Islet precursor cell (in vitro differentiated cells): ENCODE measurements around the gene SARDH.
"Not testable (repeated sequence)": the region's sequence is repeated elsewhere in the genome, so short reads cannot be mapped to it uniquely, and the experiment has no call there.

Experiments
- DNase-seq: peaks from one replicate; pipeline ENCODE4 v3.0.0-alpha.2; 2018

Gene SARDH

GRCh38 chr9:133640580-133641395 is 97.4 kb downstream of the SARDH start:
- no peak for DNase-seq

GRCh38 chr9:133640160-133640559 is 98.0 kb downstream of the SARDH start:
- no peak for DNase-seq

DNA sequence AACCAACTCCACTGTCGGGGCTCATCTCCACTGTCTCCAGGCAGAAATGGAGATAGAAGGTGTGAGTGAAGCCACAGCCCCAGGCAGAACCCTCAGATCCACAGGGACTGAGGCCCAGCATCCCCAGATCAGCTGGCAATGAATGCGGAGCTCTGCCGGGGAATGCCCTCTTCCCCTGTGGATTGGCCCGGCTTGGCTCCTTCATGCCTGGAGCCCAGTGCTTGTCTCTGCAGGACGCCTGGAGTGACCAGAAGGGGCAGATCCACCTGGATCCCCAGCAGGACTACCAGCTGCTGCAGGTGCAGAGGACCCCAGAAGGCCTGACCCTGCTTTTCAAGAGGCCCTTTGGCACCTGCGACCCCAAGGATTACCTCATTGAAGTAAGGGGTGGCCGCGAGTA is 98.5 kb downstream of the SARDH start:
- DNase-seq, result no peak

GRCh38 chr9:133638711-133639110 is 99.4 kb downstream of the SARDH start:
- no peak for DNase-seq

DNA sequence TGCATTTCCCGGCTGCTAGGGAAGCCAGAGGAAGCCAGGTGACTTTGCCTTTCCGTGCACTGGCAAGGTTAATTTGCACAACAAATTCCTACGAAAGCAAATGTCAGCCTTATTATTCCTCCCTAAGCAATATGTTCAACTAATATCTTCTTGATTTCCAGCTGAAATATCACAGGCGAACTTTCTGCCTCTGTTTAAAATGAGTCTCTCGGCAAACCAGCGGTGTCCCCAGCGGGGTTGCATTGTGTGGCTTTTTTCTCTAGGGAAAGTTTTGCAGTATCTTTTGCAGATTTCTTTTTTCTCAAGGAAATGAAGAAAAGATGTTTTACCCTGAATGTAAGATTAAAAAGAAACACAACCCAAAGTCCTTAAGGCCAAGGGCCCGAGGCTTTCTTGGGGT is 100.1 kb downstream of the SARDH start:
- no peak for DNase-seq

GRCh38 chr9:133637451-133638055 is 100.6 kb downstream of the SARDH start:
- DNase-seq, result no peak

DNA sequence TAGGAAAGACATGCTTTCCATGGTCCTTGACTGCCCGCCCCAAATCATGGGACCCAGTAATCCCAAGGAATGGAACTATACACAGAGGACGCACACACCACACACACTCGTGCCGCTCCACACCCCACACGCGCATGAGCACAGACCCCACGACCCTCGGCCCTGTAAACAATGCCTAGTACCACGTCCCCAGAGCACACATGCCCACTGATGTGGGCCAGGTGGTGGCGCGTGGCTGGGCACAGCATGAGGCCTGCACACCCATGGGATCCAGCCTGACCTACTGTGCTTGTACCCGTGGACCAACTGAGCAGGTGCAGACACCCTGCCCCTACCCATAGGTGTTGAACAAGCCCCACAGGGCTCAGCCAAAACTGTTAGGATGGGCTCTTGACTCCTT is 101.2 kb downstream of the SARDH start:
- no peak for DNase-seq

DNA sequence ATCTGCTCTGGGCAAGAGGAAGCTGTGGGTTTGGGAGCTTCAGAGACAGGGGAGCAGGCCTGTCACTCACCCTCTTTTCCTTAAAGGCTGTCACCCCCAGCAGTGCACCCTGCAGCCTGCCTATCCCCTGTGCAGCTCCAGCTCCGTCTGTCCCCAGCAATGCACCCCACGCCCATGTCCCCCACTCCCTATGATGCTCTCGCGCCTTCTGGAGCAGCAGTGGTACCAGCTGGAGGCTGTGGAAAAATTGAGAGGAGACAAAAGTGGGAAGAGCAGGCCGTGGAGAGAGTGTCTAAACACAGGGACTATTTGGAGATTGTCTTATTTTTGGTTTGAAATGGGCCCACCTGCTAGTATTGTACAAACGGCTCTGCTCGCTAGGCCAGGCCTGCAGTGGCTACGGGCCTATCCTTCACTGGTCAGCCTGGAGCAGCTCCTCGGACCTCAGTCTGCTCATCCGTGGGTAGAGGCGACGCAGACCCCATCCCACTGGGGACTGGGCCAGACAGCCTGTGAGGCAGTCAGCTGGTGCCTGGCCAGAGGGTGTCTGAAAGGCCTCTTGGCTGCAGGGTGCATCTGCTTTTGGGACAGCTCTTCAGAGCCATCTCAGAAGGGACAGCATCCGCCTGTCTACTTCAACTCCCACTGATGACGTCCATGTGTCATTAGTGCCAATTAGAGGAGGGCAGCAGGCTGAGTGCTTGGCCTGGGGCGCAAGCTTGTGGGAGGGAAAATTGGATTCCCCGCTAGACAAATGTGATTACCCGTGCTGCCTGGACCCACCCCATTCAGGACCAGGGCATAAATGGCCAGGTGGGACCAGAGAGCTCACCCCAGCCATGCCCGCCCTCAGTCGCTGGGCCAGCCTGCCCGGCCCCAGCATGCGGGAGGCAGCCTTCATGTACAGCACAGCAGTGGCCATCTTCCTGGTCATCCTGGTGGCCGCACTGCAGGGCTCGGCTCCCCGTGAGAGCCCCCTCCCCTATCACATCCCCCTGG is 102.3 kb downstream of the SARDH start, which contains the start of gene DBH:
Gene DBH, plus strand, starts transcription at position 831 of the 999 bp plus-strand sequence. Its CDS starts 9 bp downstream, at position 840.
- no peak for DNase-seq

GRCh38 chr9:133635098-133635497 is 103.1 kb downstream of the SARDH start:
- no peak for DNase-seq

DNA sequence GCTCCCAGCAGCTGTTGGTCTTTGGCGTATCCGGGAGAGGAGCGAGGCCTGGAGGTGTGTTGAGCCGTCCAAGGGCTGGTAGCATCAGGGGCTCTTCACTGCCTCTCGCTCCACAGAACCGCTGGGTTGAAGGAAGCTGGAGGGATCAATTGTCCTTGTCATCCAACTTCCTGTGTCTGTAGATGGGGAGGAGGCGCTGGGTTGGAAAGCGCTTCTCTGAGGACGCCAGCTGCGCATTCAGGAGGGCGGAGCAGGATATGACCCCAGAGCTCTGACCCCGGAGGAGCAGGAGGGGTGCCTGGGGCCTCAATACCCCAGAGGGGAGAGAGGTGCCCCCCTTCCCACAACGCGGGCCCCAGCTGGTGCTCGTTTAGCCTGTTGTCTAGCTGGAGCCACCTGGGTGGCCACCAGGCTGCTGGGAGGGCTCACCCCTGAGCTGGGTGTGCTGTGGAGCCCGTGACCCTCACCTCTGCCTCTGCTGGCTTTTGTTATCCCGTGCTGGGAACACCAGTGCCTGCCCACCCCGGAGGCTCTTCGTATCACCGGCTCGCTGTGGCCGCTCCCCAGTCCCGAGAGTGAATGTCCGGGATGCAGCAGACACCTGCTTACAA is 104.0 kb downstream of the SARDH start:
- no peak for DNase-seq

- no peak for DNase-seq
These were observed 104.5 kb downstream of the SARDH start for GRCh38 chr9:133633681-133634080.

GRCh38 chr9:133632806-133633680 is 105.1 kb downstream of the SARDH start:
- DNase-seq, result no peak

GRCh38 chr9:133631111-133631510 is 107.0 kb downstream of the SARDH start:
- DNase-seq, result no peak

DNA sequence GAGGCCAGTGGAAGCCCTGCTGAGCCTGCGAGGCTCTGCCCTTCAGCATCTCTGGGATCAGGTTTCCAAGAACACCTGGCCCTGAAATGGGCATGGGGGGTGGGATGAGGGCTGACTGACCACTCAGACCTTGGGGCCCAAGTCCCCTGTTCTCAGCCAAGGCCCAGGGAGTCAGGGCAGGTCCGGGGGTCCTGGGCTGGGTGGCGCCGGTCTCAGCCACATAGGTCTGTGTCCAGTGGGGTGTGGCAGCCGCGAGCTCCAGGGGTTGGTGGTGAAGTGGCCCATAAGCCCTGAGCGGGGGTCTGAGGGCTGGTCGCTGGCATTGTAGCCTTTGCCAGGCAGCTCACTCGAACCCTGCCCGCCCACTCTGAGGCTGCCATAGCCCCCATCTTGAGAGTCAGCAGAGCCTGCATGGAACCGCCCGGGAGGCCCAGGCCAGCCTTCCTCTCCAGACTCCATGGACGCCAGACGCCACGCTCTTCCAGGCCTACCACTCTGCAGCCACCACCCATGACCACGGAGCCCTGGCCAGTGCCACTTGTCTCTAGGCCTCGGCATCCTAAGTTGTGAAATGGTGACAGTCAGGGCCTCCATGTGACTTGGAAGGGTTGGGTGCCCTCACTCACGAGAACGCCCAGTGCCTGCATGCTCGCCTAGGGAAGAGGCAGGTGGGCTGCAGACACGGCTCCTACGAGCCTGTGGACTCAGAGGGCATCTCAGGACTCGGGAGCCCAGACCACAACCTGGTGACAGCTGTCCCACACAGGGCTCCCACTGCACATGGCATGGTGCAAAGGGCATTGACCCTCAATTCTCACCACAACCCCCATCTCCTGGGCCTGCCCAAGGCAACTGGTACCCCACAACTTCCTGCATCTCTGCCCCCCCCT is 108.7 kb downstream of the SARDH start:
- no peak for DNase-seq

DNA sequence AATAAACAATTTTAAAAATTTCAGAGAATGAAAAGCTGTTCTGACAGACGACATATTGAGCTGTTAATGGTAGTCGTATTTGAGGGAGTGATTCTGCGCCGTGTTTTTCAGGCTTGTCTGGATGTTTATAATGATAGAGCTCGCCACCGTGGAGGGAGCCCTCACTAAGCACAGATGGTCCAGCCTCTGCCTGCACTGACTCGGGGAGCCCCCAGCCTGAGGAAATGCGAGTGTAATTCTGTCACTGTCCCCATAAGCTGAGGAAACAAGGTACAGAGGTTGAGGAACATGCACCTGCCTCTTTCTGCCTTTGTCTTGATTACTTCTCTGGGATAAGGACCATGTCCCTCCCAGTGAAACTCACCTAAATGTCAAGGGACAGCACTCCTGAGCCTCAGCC is 109.4 kb downstream of the SARDH start:
- DNase-seq, result no peak

DNA sequence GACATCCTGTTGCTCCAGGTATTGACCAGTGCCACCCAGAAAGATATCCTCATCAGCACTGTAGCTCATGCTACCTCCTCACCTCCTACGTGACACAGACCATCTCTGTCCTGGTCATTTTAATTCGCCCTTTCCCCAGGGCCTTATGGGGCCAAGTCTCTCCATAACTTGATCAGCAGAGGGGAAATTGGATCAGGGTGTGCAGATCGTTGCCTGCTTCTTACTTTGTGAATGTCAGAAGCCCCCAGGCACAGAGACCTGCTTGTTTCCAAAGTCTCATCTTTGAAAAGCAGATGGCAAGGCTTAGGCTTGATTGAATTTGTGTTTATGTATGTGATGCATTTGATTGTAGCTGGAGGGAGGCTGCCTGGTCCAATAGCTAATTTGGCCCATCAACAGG is 110.8 kb downstream of the SARDH start:
- no peak for DNase-seq

- not testable (repeated sequence) for DNase-seq
These were observed 112.1 kb downstream of the SARDH start for GRCh38 chr9:133626008-133626407.

DNA sequence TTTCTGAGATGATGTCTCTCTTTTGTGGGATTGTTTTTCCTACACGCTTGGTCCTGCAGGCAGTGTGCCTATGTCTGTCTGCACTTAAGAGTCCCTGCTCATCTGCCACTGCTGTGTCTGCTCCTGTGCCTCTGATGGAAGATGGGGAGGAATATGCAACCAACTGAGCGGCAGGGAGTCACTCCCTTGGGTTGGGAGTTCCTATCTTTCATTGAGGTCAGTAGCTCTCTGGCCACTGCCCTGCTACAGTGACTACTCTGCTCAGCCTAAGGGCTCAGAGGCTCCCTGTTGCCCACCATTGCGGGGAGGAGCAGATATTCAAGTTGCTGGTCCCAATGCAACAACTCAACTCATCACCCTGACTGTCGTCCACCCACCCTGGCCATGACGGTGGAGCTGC is 115.6 kb downstream of the SARDH start:
- DNase-seq, result no peak

DNA sequence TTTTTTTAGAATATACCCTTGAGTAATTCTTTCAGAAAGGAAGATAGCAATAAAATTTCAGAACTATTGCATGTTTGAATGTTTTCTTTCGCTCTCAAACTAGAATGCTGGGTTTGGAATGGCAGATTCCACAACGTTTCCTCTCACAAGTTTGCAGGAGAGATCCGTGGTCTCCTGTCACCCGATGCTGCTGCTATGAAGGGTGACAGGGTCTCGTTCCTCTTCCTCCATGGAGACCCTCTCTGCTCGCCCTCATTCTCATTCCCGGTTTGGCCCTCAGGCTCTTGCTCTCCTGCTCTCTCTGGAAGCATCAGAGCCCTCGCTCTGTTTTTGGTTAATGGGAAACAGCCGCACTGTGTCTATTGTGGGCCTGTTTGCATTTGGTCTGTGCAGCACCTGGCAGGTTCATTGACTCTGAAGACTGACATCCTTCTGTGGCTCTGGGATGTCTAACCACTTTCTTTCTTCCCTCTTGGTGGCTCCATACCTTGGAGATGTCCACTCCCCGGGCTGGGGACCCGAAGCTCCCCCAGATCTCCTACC is 116.4 kb downstream of the SARDH start:
- no peak for DNase-seq

DNA sequence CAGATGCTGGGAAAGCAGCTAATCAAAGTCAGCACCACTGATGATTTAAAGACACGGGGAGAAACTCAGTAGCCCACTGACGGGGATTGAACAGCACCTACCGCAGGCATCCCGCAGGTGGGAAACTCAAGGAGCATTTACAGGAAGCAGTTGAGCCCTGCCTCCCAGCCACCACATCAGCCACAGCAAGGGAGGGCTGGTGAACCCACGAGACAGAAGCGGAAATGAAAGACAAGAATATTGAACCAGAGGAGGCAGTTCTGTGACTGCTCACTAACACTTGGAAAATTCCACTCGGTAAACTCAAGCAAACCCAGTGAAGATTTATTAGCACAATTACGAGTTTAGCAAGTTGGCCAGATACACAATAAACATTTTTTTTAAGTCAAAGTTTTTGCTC is 118.4 kb downstream of the SARDH start:
- no peak for DNase-seq
